GM18499 (cell line): ENCODE data around the gene C8A.

Experiments used
- ATAC-seq: cut with Tn5 transposase; IDR thresholded peaks from one replicate; pipeline ENCODE4 v1.9.1; 2021; ENCODE audit warnings: moderate number of reproducible peaks; ENCODE audit not compliant: insufficient read depth, unreplicated experiment

The C8A gene

DNA sequence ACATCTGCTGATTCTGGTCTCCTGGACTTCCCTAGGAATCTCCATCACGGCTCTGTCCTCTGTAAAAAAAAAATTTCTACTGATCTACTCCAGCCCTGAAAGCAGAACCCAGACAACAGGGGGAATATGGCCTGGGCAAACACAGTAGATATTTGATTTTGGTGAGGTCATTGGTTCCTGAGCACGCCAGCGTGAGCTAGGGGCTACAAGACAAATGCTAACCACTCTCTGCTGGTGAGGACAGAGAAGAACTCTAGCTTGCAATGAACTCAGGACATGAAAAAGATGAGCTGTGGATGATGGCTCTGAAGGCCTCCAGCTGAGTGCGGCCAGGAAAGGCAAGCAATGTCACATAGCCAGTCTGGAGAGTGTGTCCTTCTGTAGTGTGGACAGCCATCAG lies 18.2 kb upstream of the C8A start:
- ATAC-seq = no peak

DNA sequence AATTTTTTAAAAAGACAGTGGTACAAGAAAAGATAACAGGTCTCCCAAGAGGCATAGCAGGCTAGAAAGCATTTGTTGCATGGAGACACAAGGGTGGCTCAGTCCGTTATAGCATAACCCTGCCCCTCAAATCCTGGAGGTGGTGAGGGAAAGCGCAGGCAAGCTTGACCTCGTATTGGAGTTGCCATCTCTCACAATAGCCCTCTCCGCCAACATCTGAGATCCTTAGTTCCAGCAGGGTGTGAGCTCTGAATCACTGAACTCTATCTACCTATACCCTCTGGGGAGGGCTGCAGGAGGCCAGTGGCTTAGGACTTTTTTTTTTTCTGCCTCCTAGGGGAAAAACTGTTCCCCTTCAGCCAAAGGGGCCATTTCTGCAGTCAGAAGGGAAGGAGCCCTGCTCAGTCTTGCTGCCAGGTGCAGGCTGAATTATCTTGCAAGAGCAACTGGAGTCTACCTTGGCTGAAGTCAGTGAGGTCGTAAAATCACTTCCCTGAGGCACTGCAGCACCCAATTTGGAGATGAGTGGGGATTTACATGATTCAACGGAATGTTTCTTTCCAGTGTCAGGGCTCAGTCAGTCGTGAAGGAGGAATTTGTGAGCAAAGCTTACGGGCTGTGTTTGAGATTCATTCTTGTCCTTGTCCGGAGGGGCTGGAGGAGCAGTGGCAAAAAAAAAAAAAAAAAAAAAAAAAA lies 17.2 kb upstream of the C8A start:
- no peak for ATAC-seq

DNA sequence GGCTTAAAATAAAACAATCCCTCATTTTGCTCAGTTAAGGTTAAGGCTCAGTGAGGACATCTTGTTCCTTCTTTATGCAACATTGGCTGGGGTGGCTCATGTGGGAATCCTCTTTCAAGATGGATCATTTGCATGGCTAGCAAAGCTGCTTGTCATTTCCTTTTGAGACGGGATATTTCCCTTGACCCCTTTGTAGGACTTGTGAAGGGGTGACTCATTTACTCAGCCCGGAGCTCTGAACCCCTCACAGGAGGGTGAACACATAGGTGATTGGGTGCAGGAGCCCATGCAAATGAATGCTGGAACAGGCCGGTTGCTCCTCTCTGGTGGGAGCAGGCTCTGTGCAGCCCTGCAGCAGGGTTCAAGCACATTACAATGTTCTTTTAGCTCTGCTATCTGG lies 15.8 kb upstream of the C8A start:
- ATAC-seq = no peak

DNA sequence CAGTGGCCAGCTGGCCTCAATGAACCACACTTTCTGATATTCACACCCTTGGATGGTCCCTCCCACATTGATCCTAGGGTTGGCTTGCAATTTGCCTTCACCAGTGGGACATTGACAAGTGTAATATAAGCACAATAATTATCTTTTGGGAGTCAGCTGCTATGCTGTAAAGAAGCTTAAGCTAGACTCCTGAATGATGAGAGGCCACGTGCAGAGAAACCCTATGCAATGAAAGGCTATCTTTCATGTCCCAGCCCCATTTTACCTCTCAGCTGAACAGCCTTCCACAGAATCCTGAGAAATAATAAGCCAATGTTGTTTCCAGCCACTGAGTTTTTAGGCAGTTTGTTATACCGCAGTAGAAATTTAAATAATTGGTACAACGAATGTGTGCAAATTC lies 11.1 kb upstream of the C8A start:
- no peak for ATAC-seq

DNA sequence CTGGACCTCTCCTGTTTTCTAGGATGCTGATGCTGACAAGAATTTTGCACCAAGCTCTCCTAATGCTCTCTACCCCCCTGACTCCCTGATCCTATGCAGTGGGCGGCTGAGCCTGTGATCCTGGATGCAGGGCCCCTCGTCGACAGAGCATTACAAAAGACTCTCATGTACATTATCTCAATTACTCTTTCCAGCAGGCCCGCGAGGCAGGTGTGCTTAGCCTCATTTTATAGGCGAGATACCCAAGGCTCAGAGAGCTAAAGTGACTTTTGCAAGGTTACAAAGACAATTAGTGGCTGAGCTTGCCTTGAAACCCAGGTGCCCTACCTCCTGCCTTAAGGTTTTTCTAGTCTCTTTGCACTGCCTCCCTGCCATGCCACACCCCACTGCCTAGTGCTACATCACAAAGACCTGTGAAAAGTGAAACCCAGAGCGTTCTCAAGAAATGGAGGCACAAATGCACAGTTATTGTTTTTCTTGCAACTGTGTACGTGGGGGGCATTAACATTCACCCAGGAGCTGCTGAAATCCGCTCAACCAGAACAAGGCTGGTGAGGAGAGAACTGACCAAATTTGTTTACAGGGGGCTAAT lies 10.0 kb upstream of the C8A start:
- ATAC-seq = no peak

DNA sequence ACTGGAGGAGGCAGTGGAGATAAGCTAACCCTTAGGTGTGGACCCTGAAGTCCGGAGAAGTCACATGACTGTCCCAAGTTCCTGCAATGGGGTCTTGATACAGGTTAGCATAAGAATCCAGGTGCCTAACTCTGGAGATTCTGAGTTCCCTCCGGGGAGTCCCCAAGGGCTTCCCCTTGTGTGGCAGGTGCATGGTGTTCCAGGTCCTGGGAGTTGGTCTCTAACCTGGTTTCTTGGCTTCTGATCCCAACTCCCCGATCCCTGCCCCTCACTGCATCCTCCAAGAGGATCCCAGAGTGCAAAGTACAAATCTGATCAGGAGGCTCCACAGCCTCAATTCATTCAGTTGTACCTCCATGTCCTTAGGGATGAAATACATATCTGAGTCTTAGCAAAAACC lies 9.3 kb upstream of the C8A start:
- ATAC-seq = no peak

DNA sequence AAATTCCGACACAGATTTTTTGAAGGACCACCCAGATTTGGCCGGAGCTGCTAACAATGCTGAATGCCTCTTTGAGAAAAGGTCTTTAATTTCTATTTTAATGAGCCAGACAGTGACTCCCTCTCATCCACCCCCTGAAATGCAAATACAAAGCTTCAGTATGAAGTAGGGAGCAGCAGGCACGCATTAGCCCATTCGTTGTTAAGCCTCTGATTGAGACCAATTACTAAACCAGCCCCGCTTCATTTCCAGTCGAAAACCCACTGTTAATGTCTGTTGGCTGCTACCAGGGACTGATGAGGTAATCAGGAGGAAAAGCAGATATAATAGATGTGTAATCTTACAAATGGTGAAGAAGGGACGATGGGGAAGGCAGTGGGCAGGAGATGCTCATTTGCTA lies 4.8 kb upstream of the C8A start:
- ATAC-seq = no peak

DNA sequence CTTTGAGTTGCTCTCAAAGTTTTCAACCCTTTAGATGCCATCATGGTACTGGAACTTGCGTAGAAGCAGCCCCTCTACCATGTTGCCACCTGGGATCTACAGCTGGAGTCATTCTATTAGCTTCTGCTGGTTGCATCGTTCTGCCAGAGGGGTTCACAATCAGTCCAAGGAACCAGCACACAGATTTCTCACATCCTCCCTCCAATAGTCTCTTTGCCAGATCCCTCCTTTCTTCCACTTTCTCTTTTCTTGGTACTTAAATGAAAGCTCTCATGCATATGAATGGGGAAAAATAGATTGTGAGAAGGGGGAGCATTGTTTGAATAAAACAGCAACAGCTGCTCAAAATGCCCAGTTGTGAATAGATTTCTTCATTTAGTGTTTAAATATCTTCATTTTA lies 4.2 kb upstream of the C8A start:
- no peak for ATAC-seq

DNA sequence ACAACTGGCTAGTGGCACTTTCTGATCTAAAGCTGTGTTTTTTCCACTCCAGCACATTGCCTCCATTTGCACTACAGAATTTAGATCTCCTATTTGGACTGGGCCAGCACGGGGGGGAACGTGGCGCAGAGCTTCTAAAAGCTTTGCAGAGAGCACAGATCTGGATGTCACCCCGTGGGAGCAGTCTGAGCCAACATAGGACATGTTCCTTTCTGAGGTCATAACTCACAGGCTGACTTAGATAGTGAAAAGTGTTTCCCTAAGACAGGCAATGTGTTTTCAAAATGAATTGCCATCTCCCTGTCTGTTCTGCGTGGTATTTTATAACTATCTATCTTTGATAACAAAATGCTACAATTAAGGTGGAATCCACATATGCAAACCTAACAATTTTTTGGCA lies 3.7 kb upstream of the C8A start:
- no peak for ATAC-seq

DNA sequence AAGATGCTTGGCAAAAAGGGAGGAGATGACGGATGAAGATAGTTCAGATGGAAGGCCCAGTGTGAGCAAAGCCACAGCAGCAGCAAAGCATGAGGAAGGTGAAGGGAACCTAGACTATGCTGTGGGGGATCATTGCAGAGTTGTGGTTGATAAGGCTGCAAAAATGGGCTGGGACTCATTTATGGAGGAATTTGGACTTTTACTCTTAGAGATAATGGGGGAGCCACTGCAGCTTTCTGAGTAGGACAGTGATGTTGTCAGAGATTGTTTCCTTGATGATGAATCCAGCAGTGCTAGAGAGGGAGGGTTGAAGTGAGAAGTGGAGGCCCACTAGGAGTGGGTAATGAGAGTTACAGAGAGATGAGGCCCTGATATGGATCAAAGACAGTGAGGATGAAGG lies 2.1 kb upstream of the C8A start:
- ATAC-seq = no peak

DNA sequence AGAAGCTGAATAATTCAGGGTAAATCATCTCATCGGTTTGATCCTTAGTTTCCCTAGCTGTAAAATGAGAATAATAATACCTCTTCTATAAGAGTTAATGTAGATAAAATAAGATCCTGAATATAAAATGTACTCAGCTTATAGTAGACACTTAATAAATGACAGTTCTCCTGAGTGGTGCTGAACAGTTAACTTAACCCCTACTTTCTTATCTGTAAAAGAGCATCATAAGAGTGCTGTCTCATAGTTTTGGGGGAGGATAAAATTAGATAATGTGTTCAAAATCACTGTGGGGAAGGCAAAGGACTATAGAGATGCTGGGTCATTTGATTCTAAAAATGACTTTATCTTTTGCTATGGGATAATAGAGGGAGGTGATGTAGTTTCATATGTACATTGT lies 593 bp downstream of the C8A start:
- ATAC-seq = no peak

DNA sequence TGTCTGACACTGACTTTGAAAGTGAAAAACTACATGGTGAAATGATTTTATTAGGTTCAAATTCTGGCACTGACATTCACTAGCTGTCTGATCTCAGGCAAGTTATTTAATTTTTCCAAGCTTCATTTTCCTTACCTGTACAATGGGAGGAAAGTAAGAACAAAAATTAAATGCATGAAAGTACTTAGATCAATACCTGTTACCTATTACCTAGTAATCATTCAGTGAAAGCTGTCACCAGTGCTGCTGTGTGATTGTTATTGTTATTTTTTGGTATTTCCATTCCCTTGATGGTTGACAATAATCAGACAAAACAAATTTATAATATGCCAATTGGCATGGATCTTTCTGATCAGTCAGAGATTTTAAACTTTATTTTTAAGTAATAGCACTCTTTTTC lies 1.6 kb downstream of the C8A start:
- no peak for ATAC-seq

DNA sequence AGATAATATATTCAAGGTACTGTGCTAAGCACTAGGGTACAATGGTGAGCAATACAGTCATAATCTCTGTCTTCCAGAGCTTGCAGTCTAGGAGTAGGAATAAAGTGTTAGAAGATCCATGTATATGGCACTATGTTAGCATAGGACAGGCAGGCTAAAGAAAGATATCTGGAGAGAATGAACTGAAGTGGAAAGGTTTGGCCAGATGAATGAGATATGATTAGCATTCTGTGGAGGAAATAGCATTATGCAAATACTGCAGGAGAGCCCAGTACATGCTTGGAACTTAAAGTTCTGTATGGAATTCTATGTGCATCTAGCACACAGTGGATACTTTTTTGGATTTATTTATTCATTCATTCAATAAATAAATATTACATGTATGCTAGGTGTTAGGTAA lies 4.7 kb downstream of the C8A start:
- no peak for ATAC-seq

DNA sequence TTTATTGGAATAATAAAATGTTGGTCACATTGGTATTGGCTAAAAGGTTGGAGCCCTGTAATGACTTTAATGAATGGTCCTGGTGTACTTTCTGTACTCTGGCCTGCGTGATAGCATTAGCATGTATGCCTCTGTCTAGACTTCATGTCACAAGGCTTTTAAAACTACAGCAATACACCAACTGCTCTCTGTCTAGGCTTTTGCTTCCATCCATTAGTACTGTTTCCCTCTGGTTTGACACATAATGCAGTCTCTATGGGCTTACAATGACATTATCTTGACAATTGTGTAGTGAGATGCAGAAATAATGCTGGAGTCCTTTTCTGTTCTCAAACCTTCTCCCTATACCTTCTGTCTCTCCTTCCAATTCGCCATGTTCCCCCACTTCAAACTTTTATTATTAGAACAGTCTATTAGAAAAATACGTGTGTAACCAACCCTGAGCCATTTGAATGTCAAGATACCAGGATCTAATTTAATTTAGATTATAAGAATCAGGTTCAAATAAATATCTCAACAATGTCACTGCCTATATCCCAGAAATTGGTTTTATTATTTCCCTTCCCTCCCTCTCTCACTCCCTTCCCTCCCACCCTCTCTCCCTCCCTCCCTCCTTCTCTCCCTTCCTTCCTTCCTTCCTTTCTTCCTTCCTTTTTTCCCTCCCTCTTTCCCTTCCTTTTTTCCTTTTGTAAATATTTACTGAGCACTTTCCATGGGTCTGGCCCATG lies 8.8 kb downstream of the C8A start:
- no peak for ATAC-seq

DNA sequence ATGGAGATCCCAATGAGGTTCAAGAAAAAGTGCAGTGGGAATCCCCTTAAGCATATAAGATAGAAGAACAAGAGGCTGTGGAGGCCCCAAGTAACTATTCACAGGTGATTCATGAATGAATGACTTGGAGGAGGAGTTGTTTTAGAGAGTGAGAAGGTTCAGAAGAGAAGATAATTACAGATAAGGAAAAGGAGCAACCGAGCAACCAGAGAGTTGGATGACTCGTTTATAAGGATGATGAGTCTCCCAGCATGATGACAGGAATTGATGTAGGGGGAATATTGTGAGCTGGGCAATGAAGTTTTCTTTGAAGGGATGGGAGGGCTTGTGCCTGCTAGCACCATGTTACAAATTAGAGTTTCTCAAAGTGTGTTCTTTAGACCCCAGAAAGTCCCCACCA lies 9.8 kb downstream of the C8A start:
- no peak for ATAC-seq

DNA sequence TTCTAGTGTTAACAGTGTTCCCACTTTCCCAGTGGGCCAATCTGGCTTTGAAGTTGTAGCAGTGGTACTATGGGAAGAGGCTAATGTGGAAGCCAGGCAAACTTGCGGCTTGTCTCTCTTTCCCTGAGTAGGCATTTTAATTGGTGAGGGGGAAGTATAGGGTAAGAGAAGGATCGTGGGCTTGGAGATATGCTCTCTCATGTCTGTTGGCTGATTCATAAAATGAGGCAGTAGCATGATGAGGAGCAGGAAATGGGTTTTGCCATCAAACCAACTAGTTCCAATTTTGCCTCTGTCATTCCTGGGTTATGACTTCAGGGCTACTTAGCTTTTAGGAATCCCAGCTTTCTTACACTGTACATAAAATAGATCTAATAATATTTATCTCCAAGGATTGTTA lies 12.1 kb downstream of the C8A start:
- ATAC-seq = no peak

DNA sequence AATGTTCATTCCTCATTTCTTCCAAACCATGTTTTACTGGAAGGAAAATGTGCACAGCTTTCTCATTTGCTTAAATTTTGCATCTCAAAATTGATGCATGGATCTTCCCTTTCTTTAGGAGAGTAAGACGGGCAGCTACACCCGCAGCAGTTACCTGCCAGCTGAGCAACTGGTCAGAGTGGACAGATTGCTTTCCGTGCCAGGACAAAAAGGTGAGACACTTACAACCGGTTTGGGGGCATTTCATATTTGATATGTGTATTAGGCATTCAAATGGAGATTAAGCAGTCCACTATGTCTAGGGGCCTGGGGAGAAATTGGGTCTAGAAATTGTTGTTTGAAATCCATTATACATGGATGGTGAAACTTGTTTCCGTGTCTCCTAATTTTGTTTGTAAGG lies 12.9 kb downstream of the C8A start:
- no peak for ATAC-seq

DNA sequence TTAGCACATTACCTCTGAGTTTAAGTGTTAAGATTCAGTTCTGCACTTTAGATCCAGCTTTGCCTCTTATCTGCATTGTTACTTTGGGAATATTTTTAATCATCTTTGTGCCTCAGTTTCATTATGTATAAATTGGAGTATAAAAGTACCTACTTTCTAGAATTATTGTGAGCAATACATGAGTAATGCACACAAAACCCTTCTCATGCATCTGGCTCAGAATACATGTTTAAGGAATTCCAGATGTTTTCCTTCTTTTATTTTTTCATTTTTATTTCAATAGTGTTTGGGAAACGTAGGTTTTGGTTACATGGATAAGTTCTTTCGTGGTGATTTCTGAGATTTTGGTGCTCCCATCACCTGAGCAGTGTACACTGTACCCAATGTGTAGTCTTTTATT lies 14.2 kb downstream of the C8A start:
- no peak for ATAC-seq

DNA sequence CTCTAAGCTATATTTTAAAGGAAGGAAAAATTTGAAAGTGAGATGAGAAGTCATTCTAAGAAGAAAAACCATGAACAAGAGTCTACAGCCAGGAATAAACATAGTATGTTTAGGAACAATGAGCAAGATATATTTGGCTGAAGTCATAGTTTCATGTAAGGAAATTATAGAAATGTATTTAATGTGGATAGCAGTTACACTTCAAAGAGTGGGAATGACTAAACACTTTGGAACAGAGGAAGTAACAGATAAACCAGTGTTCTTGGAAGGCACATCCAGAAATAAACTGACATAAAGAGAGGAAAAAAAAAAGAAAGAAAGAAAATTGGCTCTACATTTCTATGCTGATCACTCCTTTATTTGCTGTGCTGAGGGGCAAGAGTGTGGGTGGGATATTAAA lies 18.0 kb downstream of the C8A start:
- no peak for ATAC-seq

DNA sequence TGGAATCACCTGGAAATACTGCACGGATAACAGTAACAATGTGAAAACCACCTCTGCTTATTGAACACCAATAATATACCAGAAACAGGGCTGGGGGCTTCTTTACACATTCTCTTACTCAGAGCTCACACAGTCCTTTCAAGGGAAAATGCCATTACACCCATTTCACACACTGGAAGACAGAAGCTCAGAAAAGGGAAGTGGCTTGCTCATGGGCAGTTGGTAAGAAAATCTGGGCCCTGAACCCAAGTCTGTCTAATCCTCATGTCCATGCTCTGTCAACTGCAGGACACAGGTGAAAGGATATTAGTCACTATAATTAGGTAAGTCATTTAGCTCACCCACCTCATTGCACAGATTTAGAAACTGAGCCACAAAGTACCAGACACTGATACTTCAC lies 18.6 kb downstream of the C8A start:
- no peak for ATAC-seq

DNA sequence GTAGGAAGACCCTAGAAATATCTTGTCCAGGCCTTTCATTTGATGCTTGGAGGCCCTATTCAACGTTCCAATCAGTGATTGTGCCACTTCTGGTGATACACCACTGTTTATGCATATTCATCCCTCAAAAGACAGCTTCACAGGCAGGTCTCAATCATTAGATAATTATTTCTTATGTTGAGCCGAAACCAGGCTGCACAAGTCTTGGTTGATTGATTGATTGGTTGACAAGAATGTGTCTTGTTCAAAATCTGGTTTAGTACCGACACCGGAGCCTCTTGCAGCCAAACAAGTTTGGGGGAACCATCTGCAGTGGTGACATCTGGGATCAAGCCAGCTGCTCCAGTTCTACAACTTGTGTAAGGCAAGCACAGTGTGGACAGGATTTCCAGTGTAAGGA lies 20.1 kb downstream of the C8A start:
- no peak for ATAC-seq

DNA sequence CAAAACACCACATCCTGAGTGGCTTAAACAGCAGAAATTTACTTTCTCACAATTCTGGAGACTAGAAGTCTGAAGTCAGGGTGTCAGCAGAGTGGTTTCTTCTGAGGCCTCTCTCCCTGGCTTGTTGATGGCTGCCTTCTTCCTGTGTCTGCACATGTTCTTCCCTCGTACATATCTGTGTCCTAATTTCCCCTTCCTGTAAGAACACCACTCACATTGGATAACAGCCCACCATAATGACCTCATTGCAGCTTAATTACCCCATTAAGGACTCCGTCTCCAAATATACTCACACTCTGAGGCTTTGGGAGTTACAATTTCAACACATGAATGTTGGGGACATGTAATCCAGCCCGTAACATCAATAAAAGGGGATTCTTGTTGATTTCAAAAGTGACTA lies 23.4 kb downstream of the C8A start:
- ATAC-seq = no peak
